ENCODE measurements around the gene CLSTN1. TPM values are rescaled to one million over a fixed set of nuclear protein-coding genes. Genes with fewer than 3 reads are reported as not detected.

Gene CLSTN1
- total RNA-seq, 1 experiment from 2014 or later: 119 TPM

DNA sequence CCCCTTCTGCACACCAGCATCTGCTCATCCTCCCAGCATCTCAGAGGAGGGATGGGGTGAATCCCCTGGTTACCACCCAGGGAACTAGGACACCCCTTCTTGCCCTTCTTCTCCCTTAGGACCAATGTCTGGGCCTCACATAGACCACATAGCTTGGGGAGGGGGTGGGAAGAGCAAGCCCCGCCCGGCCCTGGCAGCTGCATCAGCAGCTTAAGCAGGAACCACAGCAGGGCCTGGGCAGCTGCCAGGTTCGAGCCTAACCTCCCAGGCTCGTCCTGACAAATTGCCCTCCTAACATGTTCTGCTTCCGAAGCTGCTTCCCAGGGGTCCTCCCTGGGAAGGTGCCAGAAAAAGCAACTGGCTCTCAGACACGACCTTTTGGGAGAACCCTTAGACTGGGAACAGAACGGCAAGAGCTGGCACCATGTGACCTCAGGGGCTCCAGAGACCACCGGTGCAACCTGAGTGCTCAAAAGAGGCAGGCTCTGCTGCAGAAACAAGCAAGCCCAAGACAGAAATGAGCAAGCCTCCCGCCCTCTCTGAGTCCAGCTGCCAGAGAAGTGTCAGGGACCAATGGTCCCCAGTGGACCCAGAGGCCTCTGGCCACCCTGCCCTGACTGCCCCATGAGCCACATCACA is 18.4 kb upstream of the CLSTN1 start:
- DNase-seq (ENCODE audit: low spot score): no peak
- POLR2A ChIA-PET: no interaction called here
- Mint-ChIP-seq H3K4me1 (peaks cover 12% of the 10 kb centered on the region), H3K36me3 (no peaks in the 10 kb centered on the region), H3K27me3 (ENCODE audit: low read depth) (no peaks in the 10 kb centered on the region; the same call in 1 of the 2 replicates), H3K4me3 (no peak overlapping the region), H3K27ac (no peak overlapping the region; the same call in 1 of the 2 replicates), H3K9me3 (no peaks in the 10 kb centered on the region)
- CTCF ChIA-PET: interaction anchor here (0.9 to 2.6 kb wide), 5 partner anchors 9 to 121 kb away, joined by 4 to 30 read pairs (median 10); no protein-coding TSS in a partner anchor
- TF ChIP-seq, protein P1, sequence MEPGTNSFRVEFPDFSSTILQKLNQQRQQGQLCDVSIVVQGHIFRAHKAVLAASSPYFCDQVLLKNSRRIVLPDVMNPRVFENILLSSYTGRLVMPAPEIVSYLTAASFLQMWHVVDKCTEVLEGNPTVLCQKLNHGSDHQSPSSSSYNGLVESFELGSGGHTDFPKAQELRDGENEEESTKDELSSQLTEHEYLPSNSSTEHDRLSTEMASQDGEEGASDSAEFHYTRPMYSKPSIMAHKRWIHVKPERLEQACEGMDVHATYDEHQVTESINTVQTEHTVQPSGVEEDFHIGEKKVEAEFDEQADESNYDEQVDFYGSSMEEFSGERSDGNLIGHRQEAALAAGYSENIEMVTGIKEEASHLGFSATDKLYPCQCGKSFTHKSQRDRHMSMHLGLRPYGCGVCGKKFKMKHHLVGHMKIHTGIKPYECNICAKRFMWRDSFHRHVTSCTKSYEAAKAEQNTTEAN (CRISPR knock-in tag; IDR thresholded peaks at IDR 0.05): no peak
- TF ChIP-seq, protein P2, sequence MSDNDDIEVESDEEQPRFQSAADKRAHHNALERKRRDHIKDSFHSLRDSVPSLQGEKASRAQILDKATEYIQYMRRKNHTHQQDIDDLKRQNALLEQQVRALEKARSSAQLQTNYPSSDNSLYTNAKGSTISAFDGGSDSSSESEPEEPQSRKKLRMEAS (CRISPR knock-in tag; IDR thresholded peaks at IDR 0.05): no peak
- TF ChIP-seq ZNF219 (CRISPR knock-in tag; IDR thresholded peaks at IDR 0.05; ENCODE audit: borderline replicate concordance): no peak
- no peak for TF ChIP-seq SP1 (CRISPR knock-in tag; conservative IDR thresholded peaks at IDR 0.05)
- no peak for TF ChIP-seq RELA (CRISPR knock-in tag; IDR thresholded peaks at IDR 0.05; ENCODE audit: borderline replicate concordance)
- TF ChIP-seq, protein P3, sequence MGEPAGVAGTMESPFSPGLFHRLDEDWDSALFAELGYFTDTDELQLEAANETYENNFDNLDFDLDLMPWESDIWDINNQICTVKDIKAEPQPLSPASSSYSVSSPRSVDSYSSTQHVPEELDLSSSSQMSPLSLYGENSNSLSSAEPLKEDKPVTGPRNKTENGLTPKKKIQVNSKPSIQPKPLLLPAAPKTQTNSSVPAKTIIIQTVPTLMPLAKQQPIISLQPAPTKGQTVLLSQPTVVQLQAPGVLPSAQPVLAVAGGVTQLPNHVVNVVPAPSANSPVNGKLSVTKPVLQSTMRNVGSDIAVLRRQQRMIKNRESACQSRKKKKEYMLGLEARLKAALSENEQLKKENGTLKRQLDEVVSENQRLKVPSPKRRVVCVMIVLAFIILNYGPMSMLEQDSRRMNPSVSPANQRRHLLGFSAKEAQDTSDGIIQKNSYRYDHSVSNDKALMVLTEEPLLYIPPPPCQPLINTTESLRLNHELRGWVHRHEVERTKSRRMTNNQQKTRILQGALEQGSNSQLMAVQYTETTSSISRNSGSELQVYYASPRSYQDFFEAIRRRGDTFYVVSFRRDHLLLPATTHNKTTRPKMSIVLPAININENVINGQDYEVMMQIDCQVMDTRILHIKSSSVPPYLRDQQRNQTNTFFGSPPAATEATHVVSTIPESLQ (CRISPR knock-in tag; IDR thresholded peaks at IDR 0.05): no peak
- TF ChIP-seq NFYB (CRISPR knock-in tag; conservative IDR thresholded peaks at IDR 0.05; ENCODE audit: low read depth): no peak
- TF ChIP-seq, protein P4, sequence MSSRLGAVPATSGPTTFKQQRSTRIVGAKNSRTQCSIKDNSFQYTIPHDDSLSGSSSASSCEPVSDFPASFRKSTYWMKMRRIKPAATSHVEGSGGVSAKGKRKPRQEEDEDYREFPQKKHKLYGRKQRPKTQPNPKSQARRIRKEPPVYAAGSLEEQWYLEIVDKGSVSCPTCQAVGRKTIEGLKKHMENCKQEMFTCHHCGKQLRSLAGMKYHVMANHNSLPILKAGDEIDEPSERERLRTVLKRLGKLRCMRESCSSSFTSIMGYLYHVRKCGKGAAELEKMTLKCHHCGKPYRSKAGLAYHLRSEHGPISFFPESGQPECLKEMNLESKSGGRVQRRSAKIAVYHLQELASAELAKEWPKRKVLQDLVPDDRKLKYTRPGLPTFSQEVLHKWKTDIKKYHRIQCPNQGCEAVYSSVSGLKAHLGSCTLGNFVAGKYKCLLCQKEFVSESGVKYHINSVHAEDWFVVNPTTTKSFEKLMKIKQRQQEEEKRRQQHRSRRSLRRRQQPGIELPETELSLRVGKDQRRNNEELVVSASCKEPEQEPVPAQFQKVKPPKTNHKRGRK (CRISPR knock-in tag; IDR thresholded peaks at IDR 0.05; ENCODE audit: borderline replicate concordance): no peak
- no peak for TF ChIP-seq FOXJ3 (CRISPR knock-in tag; IDR thresholded peaks at IDR 0.05; ENCODE audit: borderline replicate concordance)
- no peak for TF ChIP-seq OVOL2 (CRISPR knock-in tag; IDR thresholded peaks at IDR 0.05; ENCODE audit: borderline replicate concordance)
- no peak for TF ChIP-seq ELF4 (CRISPR knock-in tag; IDR thresholded peaks at IDR 0.05; ENCODE audit: low read depth)
- no peak for TF ChIP-seq JUN (CRISPR knock-in tag; IDR thresholded peaks at IDR 0.05)
- ATAC-seq: no peak

DNA sequence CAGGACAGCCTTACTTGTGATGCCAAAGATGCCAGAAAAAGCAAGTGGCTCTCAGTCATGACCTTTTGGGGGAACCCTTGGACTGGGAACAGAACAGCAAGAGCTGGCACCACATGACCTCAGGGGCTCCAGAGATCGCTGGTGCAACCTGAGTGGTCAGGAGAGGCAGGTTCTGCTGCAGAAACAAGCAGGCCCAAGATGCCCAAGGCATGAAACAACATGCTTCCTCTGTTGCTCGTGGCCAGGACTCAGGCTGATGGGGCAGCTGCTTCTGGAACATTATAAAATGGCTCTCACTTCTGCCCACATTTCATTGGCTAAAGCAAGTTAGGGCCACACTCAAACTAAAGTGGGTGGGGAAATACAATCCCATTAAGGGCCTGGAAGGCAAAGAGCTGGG is 17.7 kb upstream of the CLSTN1 start:
- Mint-ChIP-seq H3K27ac (no peak overlapping the region), H3K9me3 (no peaks in the 10 kb centered on the region), H3K4me1 (peaks cover 6% of the 10 kb centered on the region), H3K36me3 (no peaks in the 10 kb centered on the region), H3K4me3 (no peak overlapping the region), H3K27me3 (ENCODE audit: low read depth) (no peaks in the 10 kb centered on the region; the same call in 1 of the 2 replicates)
- ATAC-seq (no peak), DNase-seq (ENCODE audit: low spot score) (no peak)
- ChIA-PET POLR2A (no interaction called here), CTCF (interaction anchor here (1.6 to 2.6 kb wide), 3 partner anchors 13 to 120 kb away, joined by 5 to 30 read pairs (median 10); no protein-coding TSS in a partner anchor)
- TF ChIP-seq FOXK1 (CRISPR knock-in tag; IDR thresholded peaks at IDR 0.05): no peak
- TF ChIP-seq, protein P5, sequence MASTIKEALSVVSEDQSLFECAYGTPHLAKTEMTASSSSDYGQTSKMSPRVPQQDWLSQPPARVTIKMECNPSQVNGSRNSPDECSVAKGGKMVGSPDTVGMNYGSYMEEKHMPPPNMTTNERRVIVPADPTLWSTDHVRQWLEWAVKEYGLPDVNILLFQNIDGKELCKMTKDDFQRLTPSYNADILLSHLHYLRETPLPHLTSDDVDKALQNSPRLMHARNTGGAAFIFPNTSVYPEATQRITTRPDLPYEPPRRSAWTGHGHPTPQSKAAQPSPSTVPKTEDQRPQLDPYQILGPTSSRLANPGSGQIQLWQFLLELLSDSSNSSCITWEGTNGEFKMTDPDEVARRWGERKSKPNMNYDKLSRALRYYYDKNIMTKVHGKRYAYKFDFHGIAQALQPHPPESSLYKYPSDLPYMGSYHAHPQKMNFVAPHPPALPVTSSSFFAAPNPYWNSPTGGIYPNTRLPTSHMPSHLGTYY (CRISPR knock-in tag; IDR thresholded peaks at IDR 0.05): no peak
- TF ChIP-seq, protein P6, sequence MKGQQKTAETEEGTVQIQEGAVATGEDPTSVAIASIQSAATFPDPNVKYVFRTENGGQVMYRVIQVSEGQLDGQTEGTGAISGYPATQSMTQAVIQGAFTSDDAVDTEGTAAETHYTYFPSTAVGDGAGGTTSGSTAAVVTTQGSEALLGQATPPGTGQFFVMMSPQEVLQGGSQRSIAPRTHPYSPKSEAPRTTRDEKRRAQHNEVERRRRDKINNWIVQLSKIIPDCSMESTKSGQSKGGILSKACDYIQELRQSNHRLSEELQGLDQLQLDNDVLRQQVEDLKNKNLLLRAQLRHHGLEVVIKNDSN (CRISPR knock-in tag; IDR thresholded peaks at IDR 0.05): no peak
- no peak for TF ChIP-seq ZNF263 (CRISPR knock-in tag; IDR thresholded peaks at IDR 0.05; ENCODE audit: low read depth)
- TF ChIP-seq ESRRA (CRISPR knock-in tag; IDR thresholded peaks at IDR 0.05; ENCODE audit: borderline replicate concordance): no peak
- TF ChIP-seq ZNF423 (CRISPR knock-in tag; IDR thresholded peaks at IDR 0.05): no peak
- no peak for TF ChIP-seq SMAD3 (CRISPR knock-in tag; IDR thresholded peaks at IDR 0.05; ENCODE audit: borderline replicate concordance)
- TF ChIP-seq, protein P7, sequence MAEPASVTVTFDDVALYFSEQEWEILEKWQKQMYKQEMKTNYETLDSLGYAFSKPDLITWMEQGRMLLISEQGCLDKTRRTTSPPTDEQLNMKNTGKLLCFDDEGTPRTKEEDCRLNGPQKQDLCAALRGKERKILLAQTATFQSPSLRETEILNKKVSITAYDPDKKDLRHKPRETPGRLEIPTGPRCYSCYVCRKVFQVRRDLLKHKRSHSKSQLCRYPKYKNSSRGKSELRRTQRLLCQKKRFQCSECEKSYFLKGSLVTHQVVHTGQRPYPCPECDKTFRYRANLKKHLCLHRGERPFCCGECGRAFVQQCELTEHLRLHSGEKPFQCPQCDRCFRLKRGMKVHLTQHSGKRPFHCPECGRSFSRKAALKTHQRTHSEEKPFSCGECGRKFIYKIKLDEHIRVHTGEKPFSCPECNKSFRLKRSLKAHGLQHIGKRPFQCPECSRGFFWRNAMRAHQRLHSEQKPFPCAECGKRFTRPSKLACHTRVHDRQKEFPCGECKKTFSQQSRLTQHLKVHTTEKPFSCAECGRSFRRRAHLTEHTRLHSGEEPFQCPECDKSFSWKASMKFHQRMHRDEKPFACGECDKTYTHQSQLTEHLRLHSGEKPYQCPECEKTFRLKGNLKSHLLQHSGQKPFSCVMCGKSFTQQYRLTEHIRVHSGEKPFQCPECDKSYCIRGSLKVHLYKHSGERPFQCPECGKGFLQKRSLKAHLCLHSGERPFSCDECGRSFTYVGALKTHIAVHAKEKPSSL (CRISPR knock-in tag; conservative IDR thresholded peaks at IDR 0.05): no peak
- TF ChIP-seq, protein P8, sequence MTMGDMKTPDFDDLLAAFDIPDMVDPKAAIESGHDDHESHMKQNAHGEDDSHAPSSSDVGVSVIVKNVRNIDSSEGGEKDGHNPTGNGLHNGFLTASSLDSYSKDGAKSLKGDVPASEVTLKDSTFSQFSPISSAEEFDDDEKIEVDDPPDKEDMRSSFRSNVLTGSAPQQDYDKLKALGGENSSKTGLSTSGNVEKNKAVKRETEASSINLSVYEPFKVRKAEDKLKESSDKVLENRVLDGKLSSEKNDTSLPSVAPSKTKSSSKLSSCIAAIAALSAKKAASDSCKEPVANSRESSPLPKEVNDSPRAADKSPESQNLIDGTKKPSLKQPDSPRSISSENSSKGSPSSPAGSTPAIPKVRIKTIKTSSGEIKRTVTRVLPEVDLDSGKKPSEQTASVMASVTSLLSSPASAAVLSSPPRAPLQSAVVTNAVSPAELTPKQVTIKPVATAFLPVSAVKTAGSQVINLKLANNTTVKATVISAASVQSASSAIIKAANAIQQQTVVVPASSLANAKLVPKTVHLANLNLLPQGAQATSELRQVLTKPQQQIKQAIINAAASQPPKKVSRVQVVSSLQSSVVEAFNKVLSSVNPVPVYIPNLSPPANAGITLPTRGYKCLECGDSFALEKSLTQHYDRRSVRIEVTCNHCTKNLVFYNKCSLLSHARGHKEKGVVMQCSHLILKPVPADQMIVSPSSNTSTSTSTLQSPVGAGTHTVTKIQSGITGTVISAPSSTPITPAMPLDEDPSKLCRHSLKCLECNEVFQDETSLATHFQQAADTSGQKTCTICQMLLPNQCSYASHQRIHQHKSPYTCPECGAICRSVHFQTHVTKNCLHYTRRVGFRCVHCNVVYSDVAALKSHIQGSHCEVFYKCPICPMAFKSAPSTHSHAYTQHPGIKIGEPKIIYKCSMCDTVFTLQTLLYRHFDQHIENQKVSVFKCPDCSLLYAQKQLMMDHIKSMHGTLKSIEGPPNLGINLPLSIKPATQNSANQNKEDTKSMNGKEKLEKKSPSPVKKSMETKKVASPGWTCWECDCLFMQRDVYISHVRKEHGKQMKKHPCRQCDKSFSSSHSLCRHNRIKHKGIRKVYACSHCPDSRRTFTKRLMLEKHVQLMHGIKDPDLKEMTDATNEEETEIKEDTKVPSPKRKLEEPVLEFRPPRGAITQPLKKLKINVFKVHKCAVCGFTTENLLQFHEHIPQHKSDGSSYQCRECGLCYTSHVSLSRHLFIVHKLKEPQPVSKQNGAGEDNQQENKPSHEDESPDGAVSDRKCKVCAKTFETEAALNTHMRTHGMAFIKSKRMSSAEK (CRISPR knock-in tag; IDR thresholded peaks at IDR 0.05; ENCODE audit: borderline replicate concordance): no peak
